LNCAP (cell line): ENCODE results near the gene CASQ1.
A peak's percentile ranks its signal among the peaks of the same experiment; 100 is the strongest.

Experiments used
- CTCF ChIP-seq: fragments of 450-650 bp; IDR thresholded peaks from 2 replicates; pipeline ENCODE4 v1.5.1; 2017; ENCODE audit warnings: mild to moderate bottlenecking

CASQ1 gene

GRCh38 chr1:160179336-160179735 lies 11.0 kb upstream of the CASQ1 start:
- no peak for TF ChIP-seq CTCF

- no peak for TF ChIP-seq CTCF
Observed at GRCh38 chr1:160186246-160186645, 4.1 kb upstream of the CASQ1 start.

- no peak for TF ChIP-seq CTCF
Observed at GRCh38 chr1:160186729-160187128, 3.6 kb upstream of the CASQ1 start.

- TF ChIP-seq CTCF: no peak
Observed at GRCh38 chr1:160187407-160187806, 3.0 kb upstream of the CASQ1 start.

- no peak for TF ChIP-seq CTCF
Observed at GRCh38 chr1:160188341-160188740, 2.0 kb upstream of the CASQ1 start.

- no peak for TF ChIP-seq CTCF
Observed at GRCh38 chr1:160191756-160192155, 1.4 kb downstream of the CASQ1 start.

- TF ChIP-seq CTCF: no peak
Observed at GRCh38 chr1:160192234-160192633, 1.9 kb downstream of the CASQ1 start.

- peak; percentile 98 for TF ChIP-seq CTCF
Observed at GRCh38 chr1:160193091-160193819, 2.9 kb downstream of the CASQ1 start.
